Activated T-cell treated with anti-CD3 and anti-CD28 coated beads for 24 hours (primary cell): Measurements from ENCODE around the gene GRK3.
"Not testable (repeated sequence)": the region's sequence is repeated elsewhere in the genome, so short reads cannot be mapped to it uniquely, and the experiment has no call there.

Experiments used
- DNase-seq: peaks from one replicate; pipeline ENCODE4 v3.0.0-alpha.2; 2020; ENCODE audit warnings: low read depth

GRK3 gene

DNA sequence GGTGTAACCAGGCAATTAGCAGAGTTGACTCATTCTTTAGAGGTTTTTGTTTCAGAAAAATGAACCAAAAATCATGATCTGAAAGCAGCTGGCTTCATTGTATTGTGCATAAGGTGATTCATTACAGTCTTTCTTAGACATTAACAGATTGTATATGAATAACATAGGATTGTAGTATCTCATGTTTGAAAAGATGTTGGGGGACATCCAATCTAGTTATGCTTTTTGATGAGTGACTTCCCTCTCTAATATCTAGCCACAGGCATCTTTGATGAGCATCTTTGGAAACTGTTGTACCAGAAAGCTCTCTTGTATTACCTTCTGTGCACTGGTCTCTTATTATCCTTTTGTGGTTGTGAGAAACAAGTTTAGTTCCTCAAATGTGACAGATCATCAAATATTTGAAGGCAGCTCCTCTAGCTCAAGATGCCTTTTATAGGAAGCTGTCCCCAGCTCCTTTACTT, 8.3 kb downstream of the GRK3 start:
- DNase-seq: no peak

DNA sequence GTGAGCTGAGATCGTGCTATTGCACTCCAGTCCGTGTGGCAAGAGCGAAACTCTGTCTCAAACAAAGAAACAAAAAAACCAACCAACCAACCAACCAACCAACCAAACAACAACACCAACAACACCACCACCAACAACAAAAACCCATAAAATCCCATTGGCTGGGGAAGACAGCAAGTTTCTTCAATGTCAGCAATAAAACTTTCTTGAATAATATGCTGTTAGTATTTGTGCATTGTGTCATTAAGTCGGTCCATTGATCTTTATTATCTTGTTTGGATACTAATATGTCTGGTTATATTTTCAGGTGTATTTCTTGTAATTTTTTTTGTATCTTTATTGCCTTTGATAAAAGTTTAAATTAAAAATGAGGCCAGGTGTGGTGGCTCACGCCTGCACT, 9.4 kb downstream of the GRK3 start:
- DNase-seq: no peak

DNA sequence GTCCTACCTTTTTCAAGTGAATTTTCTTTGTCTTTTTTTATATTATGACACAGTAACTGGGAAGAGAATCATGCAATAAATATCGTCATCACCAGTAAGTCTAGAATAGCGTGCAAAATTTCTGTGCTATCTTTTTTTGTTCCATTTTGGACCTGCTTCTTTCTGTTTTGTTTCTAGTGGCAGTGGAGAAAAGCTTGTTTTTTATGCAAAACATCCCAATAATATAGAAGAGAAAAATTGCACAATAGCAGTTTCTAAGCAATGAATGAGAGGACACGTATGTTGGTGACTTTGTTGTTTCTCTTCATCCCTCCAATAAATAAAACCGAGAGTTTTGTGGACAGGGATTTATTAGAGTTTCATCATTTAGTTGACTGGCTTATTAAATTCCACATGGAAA, 10.3 kb downstream of the GRK3 start:
- DNase-seq: no peak

DNA sequence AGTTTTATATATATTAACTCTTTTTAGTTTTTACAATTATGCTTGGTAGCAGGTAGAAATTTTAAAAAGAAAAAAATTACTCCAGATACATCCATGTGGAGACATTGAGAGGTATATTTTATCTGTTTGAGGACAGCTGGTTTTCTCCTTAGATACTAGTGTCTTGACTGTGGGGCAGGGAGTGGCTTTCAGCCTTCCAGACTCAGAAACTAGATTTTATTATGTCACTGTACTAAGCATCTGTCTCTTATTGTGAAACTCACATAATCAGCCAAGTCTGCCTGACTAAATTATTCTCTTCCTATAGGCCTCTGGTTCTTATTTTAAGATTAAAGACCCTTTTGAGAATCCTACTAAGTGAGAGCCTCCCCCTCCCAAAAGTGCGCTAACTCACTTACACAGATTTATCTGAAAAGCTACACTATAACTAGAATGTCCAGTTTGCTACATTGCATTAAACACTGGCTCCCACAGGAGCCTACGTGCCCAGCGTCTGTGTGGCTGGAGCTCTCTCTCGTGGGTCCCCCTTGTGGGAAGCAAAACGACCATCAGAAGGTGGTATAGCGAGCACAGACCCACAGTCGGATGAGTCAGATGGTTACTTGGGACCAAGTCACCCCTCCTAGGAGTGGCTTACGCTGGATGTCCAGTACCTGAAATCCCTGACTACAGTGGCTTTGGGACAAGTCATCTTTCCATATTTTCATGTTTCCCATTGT, 11.4 kb downstream of the GRK3 start:
- DNase-seq: not testable (repeated sequence)

DNA sequence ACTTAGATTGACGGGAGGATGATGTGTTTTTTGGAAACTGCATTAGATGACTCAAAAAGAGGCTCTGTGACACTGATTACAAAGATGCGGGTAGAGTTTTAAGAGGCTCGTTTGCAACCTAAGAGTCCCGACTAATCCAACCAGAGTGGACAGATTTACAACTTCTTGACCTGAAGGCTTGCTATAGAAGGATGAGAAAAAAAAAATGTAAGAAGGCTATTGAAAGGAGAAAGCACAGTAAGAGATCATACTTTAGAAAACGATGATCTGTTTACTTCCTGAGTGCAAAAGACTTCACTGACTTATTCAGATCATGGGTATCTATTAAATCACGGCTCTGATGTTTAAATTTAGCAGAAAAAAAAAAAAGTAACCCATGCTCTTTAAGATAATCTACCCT, 17.0 kb downstream of the GRK3 start:
- DNase-seq: not testable (repeated sequence)

DNA sequence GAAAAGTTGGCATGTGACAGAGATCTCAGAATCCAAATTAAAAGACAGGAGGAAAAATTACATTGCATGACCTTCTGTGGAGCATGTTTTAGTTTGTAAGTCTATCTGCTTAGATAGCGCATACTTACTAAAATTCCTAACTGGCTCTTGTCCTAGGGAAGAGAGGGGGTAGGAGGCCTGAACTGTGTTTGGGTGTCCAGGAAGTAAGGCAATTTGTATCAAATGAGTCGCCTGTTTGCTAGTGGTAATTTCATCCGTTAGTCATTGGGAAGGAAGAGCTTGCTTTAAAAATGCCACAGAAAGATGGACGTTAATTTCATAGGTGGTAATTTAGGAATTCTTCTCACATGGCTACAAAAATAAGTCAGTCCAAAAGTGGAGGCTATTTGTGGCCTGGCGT, 18.5 kb downstream of the GRK3 start:
- DNase-seq: no peak

DNA sequence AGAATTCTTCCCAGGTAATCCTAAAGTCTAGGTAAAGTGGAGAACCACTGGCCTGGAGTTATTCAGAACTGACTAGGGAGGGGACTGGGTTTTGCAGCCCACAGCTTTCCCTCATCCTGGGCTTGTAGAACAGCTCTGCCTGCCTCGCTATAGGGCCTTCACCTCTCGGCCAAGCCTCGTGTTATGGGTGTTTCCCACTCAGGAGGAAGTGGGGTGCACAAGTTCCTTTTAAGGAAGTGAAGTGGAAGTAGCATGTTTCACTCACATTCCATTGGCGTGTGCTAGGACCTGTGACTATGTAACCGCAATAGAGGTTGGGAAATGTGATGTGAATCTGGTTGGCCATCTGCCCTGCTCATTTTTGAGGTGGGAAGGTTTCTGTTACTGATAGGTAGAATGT, 20.5 kb downstream of the GRK3 start:
- not testable (repeated sequence) for DNase-seq

DNA sequence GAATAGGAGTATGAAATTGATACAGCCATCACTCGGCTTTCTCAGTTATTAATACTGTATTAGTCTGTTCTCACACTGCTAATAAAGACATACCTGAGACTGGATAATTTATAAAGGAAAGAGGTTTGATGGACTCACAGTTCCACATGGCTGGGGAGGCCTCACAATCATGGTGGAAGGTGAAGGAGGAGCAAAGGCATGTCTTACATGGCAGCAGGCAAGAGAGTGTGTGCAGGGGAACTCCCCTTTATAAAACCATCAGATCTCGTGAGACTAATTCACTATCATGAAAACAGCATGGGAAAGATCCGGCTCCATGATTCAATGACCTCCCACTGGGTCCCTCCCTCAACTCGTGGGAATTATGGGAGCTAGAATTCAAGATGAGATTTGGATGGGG, 25.2 kb downstream of the GRK3 start:
- not testable (repeated sequence) for DNase-seq

DNA sequence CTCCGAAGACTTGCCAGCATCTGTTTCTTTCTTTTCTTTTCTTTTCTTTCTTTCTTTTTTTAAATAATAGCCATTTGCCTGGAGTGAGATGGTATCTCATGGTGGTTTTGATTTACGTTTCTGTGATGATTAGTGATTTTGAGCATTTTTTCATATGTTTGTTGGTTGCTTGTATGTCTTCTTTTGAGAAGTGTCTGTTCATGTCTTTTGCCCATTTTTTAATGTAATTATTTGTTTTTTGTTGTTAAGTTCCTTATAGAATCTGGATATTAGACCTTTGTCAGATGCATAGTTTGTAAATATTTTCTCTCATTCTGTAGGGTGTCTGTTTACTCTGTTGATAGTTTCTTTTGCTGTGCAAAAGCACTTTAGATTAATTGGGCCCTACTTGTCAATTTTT, 28.8 kb downstream of the GRK3 start:
- not testable (repeated sequence) for DNase-seq

DNA sequence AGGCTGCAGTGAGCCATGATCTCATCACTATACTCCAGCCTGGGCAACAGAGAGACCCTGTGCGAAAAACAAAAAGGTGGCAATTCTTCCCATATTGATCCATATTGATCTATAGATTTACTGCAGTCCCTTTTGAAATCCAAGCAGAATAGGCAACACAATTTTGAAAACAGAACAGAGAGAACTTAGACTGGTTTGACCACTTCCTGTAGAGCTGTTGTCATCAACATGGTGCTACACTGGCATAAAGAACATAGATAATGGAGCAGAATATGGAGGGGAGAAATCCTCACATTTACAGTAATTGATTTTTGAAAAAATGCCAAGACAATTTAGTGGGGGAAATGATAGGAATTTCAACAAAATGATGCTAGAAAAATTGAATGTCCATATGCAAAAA, 34.1 kb downstream of the GRK3 start:
- DNase-seq: no peak

DNA sequence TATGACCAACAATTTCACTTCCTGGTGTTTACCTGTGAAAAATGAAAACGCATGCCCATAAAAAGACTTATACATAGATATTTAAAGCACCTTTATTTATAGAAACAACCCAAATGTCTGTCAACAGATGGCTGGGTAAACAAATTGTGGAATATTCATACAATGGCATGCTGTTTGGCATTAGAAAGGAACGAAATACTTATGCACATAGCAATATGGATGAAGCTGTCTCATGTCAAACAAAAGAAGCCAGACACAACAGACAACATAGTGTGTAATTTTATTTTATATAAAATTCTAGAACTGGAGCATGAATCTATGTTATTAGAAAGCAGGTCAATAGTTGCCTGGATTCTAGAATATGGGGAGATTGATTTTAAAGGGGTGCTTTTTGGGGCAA, 38.0 kb downstream of the GRK3 start:
- DNase-seq: no peak

DNA sequence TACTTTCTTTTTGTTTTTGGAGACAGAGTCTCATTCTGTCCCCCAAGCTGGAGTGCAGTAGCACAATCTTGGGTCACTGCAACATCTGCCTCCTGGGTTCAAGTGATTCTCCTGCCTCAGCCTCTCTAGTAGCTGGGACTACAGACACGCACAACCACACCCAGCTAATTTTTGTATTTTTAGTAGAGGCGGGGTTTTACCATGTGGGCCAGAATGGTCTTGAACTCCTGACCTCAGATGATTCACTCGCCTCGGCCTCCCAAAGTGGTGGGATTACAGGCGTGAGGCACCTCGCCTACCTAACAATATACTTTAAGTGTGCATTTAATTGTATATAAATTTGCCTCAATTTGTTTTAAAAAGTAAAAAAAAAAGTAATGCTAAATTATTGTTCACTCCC, 38.4 kb downstream of the GRK3 start:
- no peak for DNase-seq

DNA sequence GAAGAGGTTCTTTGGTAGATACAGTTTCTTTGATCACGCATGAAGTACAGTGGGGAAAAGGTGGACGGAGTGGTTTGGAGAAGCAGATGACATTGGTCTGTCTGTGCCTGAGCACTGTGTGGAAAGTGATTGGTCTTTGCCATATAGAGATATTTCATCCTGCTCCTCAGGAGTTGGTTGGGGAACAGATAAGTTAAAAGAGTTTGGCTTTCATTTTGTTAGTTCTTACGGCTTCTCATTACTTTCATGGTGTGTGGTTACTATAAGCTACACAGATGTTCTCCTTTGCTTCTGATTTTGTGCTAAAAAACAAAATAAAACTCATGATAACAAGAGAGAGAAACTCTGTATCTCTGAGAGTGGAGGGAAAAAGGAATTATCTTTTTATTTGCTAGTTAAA, 40.7 kb downstream of the GRK3 start:
- not testable (repeated sequence) for DNase-seq

DNA sequence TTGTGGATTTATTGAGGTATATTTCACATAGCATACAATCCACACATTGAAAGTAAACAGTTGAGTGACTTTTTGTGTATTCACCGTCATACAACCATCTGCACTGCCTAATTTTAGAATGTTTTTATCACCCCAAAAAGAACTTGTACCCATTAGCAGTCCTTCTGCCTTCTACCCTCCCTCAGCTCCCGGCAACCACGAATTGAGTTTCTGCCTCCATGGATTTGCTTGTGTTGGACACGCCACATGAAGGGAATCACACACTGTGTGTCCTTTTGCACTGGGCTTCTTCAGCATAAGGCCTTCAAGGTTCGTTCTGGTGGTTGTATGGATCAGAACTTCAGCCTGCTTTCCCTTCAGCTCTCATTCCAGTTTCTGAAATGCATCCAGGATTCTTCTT, 41.1 kb downstream of the GRK3 start:
- not testable (repeated sequence) for DNase-seq

DNA sequence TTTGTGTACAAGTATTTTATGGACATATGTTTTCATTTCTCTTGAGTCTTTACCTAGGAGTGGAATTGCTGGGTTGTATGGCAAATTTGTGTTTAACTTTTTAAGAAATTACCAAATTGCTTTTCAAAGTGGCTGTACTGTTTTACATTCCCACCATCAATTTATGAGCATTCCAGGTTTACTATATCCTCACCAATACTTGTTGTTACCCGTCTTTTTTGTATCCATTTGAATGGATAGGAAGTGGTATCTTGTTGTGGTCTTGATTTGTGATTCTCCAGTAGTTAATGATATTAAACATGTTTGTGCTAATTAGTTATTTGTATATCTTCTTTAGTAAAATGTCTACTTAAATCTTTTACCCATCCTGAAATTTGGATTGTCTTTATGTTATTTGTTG, 46.8 kb downstream of the GRK3 start:
- not testable (repeated sequence) for DNase-seq

DNA sequence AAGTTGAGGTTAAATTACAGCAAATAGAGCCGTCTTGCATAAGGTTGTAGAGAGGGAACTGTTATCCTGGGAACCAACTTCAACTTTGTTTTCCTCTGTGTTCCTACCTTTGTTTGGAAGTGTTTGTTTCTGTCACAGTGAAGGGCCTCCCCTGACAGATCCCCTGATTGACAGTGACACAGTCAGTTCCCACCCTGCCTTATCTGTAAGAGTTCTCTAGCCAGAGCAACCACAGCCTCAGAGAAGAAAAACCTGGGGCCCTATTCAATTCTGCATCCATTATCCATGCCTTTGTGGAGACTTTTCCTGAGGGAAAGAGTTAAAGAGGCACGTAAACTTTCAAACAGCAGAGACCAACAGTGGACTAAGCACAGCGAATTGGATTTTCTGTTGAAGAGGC, 48.7 kb downstream of the GRK3 start:
- not testable (repeated sequence) for DNase-seq

DNA sequence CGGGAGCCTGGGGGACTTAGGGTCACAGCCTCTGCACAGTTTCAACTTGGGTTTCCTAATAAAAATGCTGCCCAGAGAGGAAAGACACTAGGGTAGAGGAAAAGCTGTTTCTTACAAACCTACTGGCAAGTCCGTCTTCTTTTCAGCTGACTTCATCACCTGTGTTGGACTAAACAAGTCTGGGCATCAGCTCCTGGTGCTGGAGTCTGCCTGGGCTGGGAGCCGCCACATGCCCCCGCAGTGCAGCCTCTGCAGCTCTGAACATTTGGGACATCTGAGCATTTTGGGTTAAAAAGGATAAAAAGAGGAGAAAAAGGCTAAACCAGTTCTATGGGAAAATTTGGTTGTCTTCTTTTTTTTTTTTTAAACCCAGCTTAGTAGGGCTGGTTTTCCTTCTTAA, 49.1 kb downstream of the GRK3 start:
- DNase-seq: not testable (repeated sequence)

DNA sequence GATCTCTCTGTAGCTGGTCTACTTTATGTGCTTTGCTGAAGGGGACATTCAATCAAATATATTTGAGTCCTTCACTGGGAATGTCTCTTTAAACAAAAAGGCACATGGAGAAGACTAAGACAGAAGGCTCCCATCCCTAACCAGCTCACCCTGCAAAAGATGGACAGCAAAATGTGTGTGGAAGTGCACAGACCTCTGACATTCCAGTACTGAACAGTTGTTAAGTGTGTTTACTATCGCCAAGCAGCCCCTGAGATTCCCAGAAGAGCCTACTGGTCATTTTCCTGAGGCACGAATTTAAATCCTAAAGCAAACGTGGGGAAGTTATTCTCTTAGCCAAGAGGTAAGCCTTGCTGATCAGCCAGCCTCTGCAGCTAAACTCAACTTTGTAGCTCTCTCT, 50.3 kb downstream of the GRK3 start:
- DNase-seq: not testable (repeated sequence)

DNA sequence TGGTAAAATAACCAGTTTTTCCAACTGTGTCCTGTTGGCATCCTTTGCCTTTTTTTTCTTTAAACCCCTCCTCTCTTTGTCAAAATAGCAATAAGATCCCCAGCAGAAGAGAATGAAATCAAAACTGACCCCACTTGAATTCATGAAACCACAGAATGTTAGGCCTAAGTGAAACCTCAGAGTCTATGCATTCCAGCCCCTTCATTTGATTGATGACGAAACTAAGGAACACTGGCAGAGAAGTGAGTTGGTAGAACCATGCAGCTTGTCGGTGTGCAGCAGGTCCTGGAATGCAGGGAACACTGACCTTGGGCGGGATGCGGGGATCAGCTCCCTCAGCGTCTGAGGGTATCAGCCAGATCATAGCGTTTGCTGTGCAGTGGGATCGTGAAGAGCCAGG, 57.5 kb downstream of the GRK3 start:
- no peak for DNase-seq

DNA sequence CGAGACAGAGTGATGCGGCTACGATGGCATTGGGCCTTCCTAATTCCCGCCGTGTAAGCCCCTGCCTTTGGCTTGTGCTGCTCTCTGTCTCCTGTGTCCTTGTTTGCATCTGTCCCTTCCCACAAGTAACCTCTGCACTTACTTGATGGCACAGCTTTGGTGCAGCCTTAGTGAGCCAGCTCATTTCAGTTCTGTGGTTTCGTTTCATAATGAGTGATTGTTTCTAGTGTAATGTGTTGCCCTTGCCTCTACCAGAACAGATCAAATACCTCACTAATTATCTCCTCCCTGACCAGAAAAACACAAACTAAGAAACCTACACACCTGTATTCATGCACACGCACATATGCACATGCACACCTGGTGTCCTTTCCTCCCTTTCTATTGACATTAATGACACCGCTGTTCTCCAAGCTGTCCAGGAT, 58.8 kb downstream of the GRK3 start:
- DNase-seq: no peak

DNA sequence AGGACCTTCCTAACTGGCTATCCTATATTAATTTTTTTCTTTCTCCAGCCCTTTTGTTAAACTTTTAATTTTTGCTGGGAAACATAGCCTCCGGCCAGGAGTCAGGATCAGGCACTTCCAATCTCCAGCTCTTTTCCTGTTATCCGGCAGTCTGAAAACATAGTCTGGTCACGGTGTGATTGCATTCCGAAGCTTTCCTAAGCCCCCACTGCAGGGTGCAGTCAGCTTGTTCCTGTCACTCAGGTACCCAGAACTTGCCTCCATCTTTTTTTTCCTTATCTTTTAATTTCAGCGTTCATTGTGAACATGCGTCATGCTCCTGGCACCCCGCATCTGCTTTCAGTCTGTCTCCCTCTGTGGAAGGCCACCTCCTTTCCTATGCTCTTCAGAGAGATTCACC, 59.4 kb downstream of the GRK3 start:
- DNase-seq: no peak

DNA sequence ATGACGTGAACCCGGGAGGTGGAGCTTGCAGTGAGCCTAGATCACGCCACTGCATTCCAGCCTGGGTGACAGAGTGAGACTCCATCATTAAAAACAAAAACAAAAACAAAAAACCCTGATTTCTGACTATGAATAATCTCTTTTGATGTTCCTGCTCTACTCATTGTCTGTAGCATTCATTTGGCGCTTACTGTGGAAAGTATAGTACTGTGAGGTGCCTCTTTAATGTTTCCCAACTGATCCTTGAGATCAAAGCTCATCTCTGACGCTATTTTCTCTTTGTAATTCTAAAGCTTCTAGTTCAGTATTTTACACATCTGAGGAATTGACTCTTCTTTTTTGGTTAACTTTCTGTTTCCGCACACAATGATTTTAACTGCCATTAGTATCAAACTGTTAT, 60.0 kb downstream of the GRK3 start:
- DNase-seq: no peak

DNA sequence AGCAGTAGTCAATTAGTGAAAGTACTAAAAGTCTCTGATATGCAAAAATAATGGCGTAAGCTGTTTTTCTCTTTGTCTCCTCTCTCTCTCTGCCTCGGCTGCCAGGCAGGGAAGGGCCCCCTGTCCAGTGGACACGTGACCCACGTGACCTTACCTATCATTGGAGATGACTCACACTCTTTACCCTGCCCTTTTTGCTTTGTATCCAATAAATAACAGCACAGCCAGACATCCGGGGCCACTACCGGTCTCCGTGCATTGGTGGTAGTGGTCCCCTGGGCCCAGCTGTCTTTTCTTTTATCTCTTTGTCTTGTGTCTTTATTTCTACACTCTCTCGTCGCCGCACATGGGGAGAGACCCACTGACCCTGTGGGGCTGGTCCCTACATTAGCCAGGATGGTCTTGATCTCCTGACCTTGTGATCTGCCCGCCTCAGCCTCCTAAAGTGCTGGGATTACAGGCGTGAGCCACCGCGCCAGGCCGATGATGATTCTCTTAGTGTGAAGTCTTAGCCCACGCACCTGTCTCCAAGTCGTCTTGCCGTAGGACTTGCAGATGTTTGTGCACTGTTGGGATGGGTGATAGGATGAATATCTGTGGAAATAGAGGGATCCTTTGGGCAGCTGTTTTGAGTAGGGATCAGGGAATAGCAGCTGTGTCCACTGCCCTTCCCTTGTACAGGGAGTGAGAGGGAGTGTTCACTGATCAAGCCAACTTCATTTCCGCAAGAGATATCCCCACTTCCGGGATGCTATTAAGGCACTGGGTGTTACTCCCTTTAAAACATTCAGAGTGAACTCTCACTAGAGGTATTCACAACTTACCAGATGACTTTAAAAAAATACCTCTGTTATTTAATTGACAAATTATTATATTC, 61.5 kb downstream of the GRK3 start:
- not testable (repeated sequence) for DNase-seq
